ENCODE measurements around the gene ZNF462. TPM values are rescaled to one million over a fixed set of nuclear protein-coding genes. Genes with fewer than 3 reads are reported as not detected.
A peak's percentile ranks its signal among the peaks of the same experiment; 100 is the strongest.

Gene ZNF462
- polyA plus RNA-seq, 1 donor = 37.9 TPM

DNA sequence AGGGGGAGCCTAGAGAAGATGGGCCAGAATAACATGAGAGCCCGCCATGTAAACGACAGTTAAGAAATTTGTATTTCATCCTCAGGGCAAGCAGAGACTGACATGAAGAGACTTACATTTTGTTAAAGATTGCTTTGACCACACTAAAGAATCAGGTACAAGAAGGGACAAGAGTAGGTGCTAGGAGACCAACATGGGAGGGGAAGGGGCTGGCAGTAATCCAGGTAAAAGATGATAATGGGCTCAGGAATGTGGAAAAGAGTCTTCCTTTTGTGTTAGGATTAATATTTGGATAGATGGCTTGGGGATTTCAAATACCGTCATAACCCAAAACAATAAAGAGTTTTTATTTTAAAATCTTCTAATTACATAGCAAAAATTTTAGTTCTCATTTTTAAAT lies 137.3 kb downstream of the ZNF462 start:
- no peak for DNase-seq

DNA sequence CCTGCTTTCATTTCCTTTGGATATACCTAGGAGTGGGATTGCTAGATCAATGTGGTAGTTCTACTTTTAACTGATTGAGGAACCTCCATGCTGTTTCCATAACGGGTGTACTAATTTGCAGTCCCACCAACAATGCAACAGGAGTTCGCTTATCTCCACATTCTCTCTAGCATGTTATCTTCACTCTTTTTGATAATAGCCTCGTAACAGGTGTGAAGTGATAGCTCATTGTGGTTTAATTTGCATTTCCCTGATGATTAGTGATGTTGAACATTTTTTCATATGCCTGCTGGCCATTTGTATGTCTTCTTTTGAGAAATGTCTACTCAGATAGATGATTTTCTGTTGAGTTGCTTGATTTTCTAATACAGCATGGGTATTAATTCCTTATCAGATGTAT lies 142.2 kb downstream of the ZNF462 start:
- no peak for DNase-seq

DNA sequence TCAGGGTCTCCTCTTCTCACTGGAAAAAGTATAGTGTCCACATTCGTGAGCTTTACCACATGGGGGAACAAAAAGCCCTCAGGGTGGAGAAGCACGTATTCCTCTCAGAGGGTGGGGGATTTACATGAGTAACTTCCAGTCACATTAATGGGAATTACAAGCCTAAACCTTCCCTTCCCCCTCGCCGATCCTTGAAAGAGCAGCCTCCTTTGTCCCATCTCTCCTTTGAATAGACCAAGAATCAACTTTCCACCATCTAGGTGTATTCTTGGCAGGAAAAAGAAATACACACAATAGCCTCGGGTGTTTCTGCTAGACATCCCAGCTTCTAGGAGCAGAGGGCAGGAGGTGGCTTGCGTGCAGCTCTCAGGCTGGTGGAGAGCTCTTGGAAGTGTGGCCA lies 144.4 kb downstream of the ZNF462 start:
- no peak for DNase-seq

DNA sequence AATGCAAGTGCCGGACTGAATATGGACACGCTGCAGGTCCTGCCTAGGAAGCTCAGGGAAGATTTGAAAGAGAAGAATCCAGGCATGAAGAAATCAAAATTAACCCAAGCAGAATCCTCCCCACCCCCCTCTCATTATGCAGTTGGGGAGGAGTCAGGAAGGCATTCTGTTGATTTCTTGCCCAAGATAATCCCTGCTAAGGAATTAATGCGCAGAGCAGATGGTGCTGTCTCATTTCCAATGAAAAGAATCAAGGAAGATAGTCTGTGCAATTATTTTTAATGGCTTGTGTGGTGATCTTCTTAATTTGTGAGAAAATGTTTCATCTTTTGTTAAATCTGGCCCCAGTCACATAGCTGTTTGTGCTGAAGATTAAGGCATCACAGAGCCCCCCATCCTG lies 145.0 kb downstream of the ZNF462 start:
- DNase-seq = no peak

DNA sequence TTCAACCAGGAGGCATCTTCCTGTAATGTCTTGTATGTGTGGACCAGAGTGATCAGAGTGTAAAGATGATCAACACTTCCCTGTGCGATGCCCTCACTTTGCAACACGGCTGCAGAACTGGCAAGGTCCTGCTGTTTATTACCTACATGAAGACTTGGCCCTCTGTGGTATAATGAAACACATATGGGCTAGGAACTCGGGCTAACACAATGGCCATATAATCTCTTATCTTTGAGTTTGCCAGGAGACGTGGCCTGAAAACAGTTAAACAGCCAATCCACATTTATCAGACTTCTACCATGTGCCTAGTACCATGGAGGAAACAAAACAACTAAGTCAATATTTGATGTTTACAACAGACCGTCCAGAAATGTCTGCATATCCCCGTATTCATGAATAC lies 145.5 kb downstream of the ZNF462 start:
- DNase-seq = no peak

DNA sequence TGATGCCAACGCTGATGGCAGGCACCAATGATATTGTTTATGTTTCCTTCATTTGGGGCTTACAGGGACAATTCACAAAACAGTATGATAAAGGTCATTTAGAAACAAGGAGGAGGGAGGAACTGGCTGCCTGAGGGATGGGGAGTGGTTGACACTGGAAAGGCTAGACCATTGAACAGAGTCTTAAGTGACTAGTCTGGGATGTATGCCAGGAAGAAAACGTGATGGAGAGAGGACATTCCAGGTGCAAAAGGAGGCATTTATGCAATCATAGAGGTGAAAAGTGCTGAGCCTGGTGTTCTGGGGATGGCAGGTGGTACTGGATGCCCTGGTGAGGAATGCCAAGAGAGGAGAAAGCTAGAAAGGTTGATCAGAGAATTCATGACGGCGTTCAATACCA lies 153.4 kb downstream of the ZNF462 start:
- no peak for DNase-seq

DNA sequence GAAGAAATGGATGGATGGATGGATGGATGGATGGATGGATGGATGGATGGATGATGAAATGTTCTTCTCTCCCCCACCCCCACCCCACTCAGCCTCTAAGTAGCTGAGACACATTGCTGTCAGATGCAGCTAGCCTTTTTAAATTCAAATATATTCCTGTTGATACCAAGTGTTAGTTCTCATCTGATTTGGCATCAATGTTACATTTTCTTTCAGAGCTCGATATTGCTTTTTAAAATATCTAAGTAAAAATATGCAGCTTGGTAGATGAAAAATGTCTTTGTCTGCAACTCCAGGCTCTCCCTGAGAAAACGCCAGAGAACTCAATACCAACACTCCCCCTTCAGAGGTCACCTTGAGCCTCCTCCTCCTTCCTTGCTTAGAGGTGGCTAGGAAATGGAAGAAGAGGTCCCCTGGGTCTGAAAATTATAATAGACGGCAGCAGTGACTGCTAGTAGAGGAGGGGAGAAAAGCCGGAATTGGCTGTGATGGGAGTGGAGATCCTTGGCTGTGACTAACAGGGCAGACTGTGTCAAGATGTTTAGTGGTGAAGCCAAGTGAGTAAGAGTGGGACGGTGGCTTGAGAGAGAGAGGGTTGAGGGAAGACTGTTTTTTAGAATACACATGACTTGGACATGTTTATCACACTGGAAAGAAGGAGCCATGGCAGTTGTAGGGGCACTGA lies 156.0 kb downstream of the ZNF462 start:
- DNase-seq = no peak

DNA sequence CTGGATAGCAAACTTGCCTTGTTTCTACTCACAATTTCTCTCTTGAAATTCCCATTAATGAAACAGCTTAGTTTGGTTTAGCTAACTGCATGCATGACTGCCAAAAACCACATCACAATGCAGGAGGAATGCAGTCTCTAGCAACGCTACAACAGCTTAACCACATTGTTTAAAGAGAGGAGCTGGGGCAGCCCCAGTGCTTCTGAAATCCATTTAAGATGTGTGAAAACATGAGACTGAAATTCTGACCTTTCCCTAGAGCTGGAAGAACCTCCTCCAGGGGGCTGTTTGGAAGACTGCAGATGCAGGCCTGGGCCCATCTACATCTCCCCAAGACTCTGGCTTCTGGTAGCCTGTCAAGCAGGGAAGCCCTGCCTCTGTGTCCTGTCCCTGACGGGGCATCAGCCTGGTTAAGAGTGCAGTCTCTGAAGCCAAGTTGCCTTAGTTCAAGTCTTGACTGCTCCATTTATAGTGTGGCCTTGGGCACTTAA lies 157.1 kb downstream of the ZNF462 start:
- DNase-seq = peak; percentile 65

DNA sequence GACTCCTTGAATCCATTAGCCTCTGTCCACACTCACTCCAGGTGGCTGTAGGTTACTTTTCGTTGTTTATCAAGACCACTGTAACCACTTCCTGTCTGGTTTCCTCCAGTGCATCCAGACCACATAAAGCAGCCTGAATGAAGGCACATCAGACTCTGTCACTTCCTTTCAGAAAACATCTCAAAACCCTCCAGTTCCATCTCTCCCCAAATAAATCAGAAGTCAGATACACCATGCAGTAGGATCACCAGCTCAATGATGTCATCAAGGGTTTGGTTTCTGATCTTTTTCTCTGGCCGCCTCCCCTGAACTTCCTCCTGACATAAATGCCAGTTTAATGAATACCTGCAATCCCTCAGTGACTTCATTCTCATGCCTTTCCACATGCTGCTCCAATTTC lies 161.2 kb downstream of the ZNF462 start:
- no peak for DNase-seq

DNA sequence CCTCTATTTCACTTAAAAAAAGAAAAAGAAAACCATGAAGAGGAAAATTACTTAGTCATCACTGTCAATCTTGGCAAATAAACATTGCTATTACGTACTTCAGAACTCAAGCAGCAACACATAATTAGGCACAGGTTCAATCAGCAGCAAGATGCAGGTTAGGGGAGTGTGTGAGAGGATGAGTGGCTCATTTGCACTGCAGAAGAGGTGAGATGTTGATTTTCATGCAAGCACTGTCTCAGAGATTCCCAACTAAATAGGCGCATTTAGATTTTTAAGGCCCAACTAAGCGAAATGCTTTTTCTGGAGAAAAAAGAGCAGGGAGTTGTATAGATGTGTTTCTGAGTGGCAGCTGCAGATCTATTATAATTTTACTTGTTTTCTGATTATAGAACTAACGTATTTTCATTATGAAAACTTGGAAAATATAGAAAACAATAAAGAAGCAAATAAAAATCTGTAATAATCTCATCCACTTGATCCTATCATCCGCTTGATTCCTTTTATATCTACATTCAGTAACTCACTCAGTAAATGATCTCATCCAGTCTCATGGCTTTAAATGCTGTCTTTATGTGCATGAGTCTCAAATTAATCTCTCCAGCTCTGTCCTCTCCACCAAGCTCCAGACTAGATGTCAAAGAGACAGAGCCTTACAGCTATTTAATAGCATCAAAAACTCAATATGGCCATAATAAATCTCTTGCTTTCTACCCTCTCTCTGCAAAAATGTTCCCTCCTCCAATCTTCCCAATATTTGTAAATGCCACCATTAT lies 162.5 kb downstream of the ZNF462 start:
- no peak for DNase-seq

DNA sequence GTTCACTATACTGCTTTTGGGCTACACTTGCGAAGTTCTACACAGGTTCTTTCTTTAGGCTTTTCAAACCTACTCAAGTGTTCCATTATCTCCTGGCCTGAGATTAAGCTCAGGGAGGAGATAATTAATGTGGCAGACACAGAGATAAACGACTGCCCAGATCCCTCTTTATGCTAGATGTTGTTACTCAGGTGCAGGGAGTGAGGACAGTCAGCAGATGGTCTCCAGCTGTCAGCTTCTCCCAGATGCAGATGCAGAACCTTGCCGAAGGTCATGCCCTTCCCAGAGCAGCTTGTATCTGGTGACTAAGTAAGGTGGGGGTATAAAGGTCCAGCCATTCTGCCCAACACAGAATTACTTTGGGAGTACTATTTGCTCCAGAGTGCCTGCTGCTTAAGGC lies 166.2 kb downstream of the ZNF462 start:
- DNase-seq = no peak

DNA sequence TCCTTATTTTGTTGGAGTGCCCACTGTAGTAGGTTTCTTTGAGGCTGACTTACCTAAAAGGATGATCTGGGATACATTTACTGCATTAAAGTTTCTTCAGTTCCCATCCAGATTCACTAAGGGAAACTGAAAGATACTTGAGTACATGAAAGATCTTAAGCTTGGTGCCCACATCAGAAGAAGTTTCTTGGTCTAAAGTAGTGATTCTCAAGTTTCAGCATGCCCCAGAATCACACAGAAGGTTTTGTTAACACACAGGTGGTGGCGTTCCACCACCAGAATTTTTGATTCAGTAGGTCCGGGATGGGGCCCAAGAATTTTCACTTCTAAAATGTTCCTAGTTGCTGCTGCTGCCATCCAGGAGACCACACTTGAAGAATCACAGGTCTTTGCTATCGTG lies 171.0 kb downstream of the ZNF462 start:
- DNase-seq = no peak

DNA sequence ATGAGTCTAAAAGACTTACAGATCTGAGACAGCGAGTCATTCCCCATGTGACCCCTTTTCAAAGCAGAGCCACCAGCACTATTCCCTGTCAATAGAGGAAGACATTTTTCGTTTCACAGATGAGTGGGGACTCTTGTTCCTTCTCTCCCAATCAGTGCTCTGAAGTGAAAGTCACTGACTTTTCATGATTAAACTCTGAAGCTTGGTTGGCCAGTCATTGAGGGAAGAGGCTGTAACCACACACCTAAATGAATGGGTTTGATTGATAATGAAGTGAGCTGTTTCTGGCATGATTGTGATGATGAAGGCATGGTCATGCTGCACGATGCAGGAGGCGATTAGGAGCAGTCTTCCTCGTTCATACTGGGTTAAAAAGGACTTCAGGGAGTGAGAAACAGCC lies 171.9 kb downstream of the ZNF462 start:
- DNase-seq = no peak

DNA sequence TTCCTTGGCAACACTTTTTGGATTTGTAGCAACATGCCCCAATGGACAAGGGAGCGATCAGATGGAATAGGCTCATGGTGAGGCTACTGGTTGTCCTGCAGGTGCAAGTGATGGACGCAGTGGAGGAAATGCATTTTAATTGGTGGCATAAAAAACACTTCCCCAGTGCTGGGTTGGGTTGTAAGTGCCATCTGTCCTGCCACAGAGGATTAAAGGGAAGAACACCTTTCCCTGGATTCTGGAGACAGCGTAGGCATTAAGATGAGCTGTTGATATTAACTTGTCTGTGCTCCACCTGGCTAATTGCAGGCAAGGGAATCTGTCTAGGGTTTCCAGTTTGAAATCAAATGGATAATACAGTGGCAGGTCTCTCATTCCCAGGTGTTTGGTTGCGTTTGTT lies 173.4 kb downstream of the ZNF462 start:
- DNase-seq = no peak

DNA sequence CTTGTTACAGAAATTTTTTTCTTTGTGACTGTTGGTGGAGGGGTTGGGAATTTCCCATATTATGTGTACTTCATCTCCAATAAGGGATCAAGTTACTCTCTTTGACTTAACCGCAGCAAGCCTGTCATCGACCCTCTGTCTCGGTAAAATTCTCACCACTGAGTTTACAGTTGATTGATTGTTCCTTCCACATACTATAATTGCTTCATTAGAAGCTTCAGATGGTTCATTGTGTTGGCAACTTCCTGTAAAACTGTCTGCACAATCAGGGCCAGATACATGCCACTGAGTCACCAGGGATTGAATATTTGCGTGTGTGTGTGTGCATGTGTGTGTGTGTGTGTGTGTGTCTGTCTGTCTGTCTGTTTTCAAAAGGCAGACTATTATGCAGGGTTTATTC lies 176.6 kb downstream of the ZNF462 start:
- DNase-seq = no peak

DNA sequence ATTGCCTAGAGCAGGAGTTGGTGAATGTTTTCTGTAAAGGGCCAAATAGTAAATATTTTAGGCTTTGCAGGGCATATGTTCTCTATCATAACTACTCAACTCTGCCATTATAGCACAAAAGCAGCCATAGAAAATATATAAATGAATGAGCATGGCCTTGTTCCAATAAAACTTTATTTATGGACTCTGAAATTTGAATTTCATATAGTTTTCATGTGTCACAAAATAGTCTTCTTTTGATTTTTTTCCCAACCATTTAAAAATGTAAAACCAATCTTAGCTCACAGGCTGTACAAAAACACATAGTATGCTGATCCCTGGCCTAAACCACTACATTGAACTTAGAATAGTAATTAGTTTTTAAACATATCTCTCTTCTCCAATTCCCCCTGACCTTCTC lies 179.6 kb downstream of the ZNF462 start:
- no peak for DNase-seq

DNA sequence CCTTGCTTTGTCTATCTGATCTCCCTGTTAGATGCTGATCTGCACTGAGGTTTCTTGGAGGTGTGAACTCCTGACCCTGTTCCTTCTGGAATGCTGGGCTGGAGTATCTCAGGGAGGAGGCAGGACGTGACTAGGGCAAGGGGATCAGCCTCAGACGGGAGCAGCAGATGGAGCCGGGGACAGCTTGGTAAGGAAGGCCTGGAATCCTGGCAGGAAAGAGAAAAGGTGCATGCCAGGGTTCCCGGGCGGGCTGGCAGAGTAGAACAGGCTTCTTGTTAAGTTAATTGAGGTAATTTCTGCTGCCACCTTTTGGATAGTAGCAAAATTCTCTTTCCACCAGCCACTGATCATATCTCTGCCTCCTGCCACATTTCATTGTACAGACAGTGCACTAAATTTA lies 180.9 kb downstream of the ZNF462 start:
- no peak for DNase-seq

DNA sequence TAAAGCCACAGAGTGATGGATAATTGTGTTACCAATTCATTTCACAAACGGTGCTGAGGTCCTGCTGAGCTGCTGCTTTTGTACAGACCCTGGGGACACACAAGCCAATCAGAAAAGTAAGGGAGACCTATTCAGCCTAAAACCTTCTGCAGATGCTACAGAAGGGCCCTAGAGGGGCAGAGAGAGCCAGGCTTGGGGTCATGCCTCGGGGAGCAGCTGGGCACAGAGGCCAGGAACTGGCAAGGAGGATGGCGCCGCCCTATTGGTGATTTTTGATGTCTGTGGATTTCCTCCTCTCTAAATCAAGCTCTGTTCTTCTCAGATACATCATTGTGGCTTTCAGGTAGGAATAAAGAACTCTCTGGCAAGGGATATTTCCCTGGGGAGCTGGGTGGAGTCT lies 181.9 kb downstream of the ZNF462 start:
- no peak for DNase-seq

DNA sequence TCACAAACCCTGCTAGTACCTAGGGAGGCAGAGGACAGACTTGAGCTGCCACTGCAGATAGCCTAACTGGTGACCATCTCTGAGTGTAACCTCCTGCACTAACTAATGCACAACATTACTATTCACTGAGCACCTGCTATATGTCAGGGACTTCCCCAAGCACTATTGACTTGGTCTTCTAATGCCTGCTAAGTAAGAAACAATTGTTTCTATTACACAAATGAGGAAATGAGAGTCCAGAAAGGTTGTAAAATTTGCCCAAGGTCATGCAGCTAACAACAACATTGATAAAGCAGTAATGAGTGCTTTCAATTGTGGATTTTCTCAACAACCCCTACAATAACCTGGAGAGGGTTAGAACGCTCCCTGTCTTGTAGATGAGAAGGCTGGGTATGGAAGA lies 183.7 kb downstream of the ZNF462 start:
- DNase-seq = no peak

DNA sequence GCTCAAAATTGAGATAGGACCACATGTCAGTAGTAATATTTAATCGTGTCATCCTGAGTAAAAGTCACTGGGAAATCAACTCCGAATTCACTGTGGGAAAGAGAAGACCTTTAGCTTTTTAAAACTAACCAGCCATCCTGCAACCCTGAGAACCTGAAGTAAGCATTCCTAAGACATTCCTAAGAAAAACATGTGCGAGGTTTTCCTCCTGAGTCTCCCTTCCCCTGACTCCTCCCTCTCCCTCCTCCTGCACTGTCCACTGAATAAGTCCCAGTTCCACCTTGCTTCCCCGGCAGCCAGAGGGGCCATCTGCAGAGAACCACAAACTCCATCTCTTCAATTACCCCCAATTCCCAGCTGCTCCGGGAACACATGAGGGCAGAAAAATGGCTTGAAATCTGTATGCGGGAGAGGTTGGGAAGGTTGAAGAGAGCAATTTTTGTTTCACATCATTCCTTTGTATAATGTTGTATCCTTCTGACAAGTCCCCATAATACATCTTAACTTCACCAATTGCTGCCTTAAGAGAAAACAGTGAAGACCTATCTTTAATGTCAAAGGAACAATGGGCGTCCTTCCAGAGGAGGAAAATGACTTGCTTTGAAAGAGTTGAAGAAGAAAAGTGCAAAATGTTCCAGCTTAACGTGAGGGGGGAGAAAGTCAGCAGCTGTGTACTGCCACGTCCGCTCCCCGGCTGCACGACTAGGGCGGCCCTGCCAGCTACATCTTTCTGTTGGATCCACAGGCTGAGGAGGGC lies 186.3 kb downstream of the ZNF462 start:
- DNase-seq = no peak

DNA sequence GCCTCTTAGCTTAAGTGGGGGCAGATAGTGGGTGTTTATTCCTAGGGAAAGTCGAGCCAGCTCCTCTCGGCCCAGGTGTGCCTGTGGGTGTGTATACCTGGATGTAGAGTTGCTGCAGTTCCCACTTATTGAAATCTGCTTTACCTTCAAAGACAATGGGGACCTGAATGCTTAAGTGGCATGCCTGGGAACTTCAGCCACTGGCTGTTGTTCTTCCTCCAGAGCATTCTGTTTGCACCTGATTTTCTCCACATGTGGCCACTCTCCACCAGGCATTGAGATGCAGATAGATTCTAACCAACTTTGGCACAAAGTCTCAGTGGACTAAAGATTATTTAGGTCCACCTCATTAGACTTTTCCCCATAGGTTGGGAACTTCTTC lies 186.8 kb downstream of the ZNF462 start:
- no peak for DNase-seq

DNA sequence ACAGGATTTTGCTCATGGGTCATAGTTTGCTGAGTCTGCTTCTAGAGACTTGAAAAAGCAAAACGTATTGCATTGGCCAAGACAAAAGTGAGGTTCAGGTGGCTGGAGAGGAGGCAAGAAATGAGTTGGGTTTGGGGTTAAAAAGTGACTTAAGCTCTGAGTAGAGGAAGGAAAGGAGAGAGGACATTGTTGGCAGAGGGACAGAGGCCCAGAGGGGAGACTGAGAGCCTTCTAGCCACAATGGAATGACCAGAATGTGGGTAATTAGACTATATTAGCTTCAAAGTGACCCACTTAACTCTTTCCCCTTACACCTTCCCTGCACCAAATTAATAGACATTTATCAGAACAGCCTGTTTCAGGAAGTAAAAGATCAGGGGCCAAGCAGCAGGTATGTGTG lies 188.4 kb downstream of the ZNF462 start:
- DNase-seq = no peak

DNA sequence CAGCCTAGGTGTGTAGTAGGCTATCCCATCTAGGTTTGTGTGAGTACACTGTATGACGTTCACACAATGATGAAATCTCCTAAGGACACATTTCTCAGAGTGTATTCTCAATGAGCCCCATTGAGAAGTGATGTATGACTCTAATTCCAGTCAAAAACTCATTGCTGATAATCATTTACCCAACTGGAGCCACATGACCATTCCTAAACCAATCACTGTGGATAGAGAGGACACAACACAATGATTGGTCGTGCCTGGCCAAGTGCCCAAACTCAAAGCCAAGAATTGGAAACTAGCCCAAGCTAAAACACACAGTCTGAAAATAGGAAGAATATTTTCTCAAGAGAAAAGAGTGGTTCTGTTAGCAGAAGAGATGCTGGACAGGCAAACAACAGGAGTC lies 191.2 kb downstream of the ZNF462 start:
- no peak for DNase-seq
